ENCODE data around the gene RPL4.
"Not testable (repeated sequence)": the region's sequence is repeated elsewhere in the genome, so short reads cannot be mapped to it uniquely, and the experiment has no call there.

Gene RPL4

GRCh38 chr15:66502491-66502890 lies 2.2 kb downstream of the RPL4 start:
- ChIA-PET POLR2A (ENCODE audit: low non-redundant PET) (no interaction called here), CTCF (no interaction called here)
- TF ChIP-seq, protein P1, sequence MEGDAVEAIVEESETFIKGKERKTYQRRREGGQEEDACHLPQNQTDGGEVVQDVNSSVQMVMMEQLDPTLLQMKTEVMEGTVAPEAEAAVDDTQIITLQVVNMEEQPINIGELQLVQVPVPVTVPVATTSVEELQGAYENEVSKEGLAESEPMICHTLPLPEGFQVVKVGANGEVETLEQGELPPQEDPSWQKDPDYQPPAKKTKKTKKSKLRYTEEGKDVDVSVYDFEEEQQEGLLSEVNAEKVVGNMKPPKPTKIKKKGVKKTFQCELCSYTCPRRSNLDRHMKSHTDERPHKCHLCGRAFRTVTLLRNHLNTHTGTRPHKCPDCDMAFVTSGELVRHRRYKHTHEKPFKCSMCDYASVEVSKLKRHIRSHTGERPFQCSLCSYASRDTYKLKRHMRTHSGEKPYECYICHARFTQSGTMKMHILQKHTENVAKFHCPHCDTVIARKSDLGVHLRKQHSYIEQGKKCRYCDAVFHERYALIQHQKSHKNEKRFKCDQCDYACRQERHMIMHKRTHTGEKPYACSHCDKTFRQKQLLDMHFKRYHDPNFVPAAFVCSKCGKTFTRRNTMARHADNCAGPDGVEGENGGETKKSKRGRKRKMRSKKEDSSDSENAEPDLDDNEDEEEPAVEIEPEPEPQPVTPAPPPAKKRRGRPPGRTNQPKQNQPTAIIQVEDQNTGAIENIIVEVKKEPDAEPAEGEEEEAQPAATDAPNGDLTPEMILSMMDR (conservative IDR thresholded peaks at IDR 0.05; ENCODE audit: low read depth), result no peak
- DNase-seq (ENCODE audit: low spot score), result no peak
- peak overlapping the region; percentile 63 for H3K27ac ChIP-seq

DNA sequence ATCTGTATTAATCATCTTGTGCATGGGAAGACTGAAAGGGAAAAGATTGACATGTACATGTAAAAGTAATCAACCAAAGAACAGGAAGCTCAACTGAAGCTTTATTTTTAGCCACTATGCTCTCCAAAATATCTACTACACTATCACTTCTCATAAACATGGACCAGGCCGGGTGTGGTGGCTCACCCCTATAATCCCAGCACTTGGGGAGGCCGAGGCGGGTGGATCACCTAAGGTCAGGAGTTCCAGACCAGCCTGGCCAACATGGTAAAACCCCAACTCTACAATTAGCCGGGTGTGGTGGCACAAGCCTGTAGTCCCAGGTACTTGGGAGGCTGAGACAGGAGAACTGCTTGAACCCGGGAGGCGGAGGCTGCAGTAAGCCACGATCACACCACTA lies 4.3 kb downstream of the RPL4 start:
- POLR2A ChIA-PET (ENCODE audit: low non-redundant PET), result interaction anchor here (0.6 kb wide), 1 partner anchor 63 kb away, joined by 6 read pairs; no protein-coding TSS in a partner anchor
- CTCF ChIA-PET; DNase-seq (ENCODE audit: low spot score): not testable (repeated sequence)
- peak overlapping the region; percentile 73 for H3K27ac ChIP-seq

DNA sequence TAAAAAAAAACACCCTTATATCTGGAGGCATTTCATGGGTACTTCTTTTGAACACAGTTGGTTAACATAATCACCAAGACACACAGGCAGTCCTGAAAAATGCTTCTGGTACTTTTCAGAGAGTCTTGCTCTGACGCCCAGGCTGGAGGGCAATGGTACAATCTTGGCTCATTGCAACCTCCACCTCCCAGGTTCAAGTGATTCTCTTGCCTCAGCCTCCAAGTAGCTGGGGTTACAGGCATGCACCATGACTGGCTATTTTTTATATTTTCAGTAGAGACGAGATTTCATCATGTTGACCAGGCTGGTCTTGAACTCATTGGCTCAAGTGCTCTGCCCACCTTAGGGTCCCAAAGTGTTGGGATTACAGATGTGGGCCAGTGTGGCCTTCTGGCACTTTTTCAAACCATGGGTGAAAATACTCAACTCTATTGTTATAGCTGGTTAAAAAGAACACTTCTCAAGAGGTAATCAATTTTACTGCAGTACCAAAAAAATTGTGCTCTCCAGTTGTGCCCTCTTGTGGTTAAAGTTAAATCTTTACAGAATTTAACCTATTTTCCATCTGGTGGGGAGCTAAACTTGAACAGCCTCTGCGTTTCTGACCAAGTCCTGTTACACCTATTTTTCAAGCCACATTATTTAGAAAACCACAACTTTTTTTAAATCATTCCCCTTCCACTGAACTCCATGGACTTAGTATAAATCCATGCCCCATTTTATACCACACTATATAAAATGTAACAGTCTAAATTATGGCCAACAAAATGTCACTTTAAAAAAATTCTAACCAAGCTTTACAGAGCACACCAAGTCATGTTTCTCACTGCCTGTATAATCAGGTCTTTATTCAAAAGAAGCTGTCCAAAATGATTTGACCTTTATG lies 5.9 kb downstream of the RPL4 start:
- DNase-seq (ENCODE audit: low spot score), result no peak
- TF ChIP-seq, protein P1 (conservative IDR thresholded peaks at IDR 0.05; ENCODE audit: low read depth), result peak; percentile 44; the same call in 1 of the 2 replicates
- ChIA-PET CTCF (interaction anchor here (0.6 to 3.3 kb wide), 5 partner anchors 14 to 112 kb away, joined by 3 to 31 read pairs (median 5); partner anchors contain the start of gene MAP2K1), POLR2A (ENCODE audit: low non-redundant PET) (no interaction called here)
- peak overlapping the region; percentile 82 for H3K27ac ChIP-seq

- ChIA-PET CTCF (interaction anchor here (0.6 to 3.3 kb wide), 14 partner anchors 13 to 636 kb away, joined by 3 to 31 read pairs (median 4); partner anchors contain the start of gene MAP2K1), POLR2A (ENCODE audit: low non-redundant PET) (interaction anchor here (0.5 kb wide), 1 partner anchor 139 kb away, joined by 4 read pairs; no protein-coding TSS in a partner anchor)
- DNase-seq (ENCODE audit: low spot score), result peak; percentile 90
- peak within 1 kb of the TSS; percentile 82 for H3K27ac ChIP-seq
- TF ChIP-seq, protein P1 (conservative IDR thresholded peaks at IDR 0.05; ENCODE audit: low read depth), result peak; percentile 99
These were observed 6.9 kb downstream of the RPL4 start, which contains the start of gene SNAPC5 for GRCh38 chr15:66497502-66498455. TSS of gene SNAPC5 (minus strand) at chr15:66497762. CDS start at chr15:66497731, 31 bp downstream.

- peak overlapping the region; percentile 82 for H3K27ac ChIP-seq
- TF ChIP-seq, protein P1 (conservative IDR thresholded peaks at IDR 0.05; ENCODE audit: low read depth), result no peak
- POLR2A ChIA-PET (ENCODE audit: low non-redundant PET), result interaction anchor here (0.5 kb wide), 1 partner anchor 138 kb away, joined by 4 read pairs; no protein-coding TSS in a partner anchor
- CTCF ChIA-PET, result interaction anchor here (0.5 to 3.3 kb wide), 10 partner anchors 10 to 635 kb away, joined by 3 to 31 read pairs (median 4); partner anchors contain the start of gene MAP2K1
- no peak for DNase-seq (ENCODE audit: low spot score)
These were observed 7.6 kb downstream of the RPL4 start for GRCh38 chr15:66496951-66497501.

- no peak for DNase-seq (ENCODE audit: low spot score)
- no peak overlapping the region for H3K27ac ChIP-seq
- CTCF ChIA-PET, result interaction anchor here (1.0 to 1.1 kb wide), 2 partner anchors 108 to 201 kb away, joined by 3 to 7 read pairs; partner anchors contain the start of genes DIS3L and MAP2K1
- TF ChIP-seq, protein P1 (conservative IDR thresholded peaks at IDR 0.05; ENCODE audit: low read depth), result no peak
- POLR2A ChIA-PET (ENCODE audit: low non-redundant PET), result interaction anchor here (0.6 kb wide), 1 partner anchor 97 kb away, joined by 5 read pairs; no protein-coding TSS in a partner anchor
These were observed 10.4 kb downstream of the RPL4 start for GRCh38 chr15:66494262-66494661.
